ENCODE measurements around the gene GIMAP2. TPM values are rescaled to one million over a fixed set of nuclear protein-coding genes. Genes with fewer than 3 reads are reported as not detected.

Gene GIMAP2
- total RNA-seq, 1 donor from 2014 or later, result not detected

DNA sequence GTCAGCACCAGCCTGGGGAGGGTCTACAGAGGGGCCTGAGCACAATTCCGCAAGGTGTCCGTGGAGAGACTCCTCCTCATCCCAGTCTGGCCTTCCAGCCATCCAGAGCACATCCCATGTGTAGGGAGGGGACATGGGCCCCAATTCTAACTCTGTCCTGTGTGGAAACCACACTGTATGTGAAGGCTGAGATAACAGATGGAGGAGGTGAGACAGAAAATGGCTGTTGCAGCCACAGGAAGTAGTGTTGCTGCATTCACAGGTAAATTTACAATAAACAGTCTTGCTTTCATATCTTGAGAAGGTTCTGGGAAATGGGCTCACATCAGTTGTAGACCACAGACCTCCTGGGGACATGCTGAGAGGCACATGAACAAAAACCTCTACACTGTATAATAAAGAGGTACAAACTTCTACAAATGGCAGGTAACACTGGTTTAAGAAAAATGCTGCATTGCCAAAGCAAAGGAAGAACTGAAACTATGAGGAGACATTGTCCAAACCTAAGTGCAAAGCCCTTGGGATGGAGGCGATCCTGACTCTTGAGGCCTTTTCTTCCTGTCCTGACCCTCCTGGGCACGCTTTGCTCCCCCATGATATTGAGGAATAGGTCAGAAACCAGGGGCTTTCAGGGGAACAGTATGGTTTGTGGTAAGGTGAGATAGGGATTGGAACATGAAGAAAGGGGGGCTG is 21.6 kb upstream of the GIMAP2 start:
- H3K27ac Mint-ChIP-seq, result no peak overlapping the region
- peaks cover under 1% of the 10 kb centered on the region for H3K9me3 Mint-ChIP-seq

DNA sequence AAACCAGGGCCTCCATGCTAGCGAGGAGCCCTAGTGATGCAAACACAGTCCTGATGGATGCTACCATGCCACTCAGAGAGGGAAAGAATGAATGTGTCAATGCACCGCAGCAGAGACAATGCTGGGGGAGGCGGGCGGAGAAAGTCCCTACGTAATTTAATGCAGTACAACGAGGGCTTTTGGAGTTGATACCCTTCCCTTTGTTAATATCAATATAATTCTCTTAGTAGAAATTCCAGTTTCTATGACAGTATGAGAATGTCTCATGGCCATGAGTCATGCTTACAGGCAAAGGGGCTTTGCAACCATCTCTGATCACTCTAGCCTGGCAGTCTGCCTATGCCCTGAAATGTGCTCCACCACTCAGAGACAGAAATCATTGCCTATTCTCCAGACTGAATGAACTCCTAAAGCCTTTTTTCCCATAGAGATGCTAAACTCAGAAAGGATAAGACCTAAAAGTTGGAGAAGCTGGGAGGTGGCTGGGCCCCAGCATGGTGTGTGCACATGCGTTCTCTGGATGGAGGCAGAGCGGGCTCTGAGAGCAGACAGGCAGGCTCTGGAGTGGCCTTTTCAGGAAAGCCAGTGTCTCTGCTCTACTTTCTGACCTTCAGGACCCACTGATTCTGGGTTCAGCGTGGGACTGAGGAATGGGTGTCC is 20.3 kb upstream of the GIMAP2 start:
- Mint-ChIP-seq H3K27ac (no peak overlapping the region), H3K4me1 (ENCODE audit: unreplicated experiment) (no peaks in the 10 kb centered on the region), H3K9me3 (peaks cover 5% of the 10 kb centered on the region), H3K4me3 (no peak overlapping the region), H3K27me3 (peaks cover 7% of the 10 kb centered on the region), H3K36me3 (no peaks in the 10 kb centered on the region)
- TF ChIP-seq, protein P1, sequence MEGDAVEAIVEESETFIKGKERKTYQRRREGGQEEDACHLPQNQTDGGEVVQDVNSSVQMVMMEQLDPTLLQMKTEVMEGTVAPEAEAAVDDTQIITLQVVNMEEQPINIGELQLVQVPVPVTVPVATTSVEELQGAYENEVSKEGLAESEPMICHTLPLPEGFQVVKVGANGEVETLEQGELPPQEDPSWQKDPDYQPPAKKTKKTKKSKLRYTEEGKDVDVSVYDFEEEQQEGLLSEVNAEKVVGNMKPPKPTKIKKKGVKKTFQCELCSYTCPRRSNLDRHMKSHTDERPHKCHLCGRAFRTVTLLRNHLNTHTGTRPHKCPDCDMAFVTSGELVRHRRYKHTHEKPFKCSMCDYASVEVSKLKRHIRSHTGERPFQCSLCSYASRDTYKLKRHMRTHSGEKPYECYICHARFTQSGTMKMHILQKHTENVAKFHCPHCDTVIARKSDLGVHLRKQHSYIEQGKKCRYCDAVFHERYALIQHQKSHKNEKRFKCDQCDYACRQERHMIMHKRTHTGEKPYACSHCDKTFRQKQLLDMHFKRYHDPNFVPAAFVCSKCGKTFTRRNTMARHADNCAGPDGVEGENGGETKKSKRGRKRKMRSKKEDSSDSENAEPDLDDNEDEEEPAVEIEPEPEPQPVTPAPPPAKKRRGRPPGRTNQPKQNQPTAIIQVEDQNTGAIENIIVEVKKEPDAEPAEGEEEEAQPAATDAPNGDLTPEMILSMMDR (conservative IDR thresholded peaks at IDR 0.05), result no peak
- no peak for DNase-seq (ENCODE audit: extremely low spot score, unreplicated experiment)

More for the DNA sequence above, 21.6 kb upstream of the GIMAP2 start:
- Mint-ChIP-seq H3K27me3 (peaks cover 7% of the 10 kb centered on the region), H3K4me3 (no peak overlapping the region), H3K4me1 (ENCODE audit: unreplicated experiment) (no peaks in the 10 kb centered on the region), H3K36me3 (no peaks in the 10 kb centered on the region)
- TF ChIP-seq, protein P1 (conservative IDR thresholded peaks at IDR 0.05), result no peak
- DNase-seq (ENCODE audit: extremely low spot score, unreplicated experiment), result no peak

DNA sequence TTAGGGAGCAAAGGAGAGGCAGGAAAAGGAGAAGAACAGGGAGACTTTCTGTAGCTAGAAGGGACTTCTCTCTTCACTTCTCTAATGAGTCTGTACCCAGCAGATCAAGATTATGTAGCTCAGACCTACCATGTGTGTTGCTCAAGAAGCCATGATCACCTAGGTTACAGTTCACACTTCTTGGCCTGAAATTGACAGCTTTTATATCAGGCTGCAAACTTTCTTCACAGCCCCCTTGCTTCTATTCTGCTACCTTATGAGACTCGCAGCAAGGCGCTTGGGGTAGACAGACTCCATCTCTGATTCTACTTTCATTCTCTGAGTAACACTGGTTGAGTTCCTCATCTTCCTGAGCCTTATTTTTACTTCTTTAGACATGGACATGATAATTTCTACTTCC is 19.6 kb upstream of the GIMAP2 start:
- Mint-ChIP-seq H3K4me3 (no peak overlapping the region), H3K36me3 (no peaks in the 10 kb centered on the region), H3K4me1 (ENCODE audit: unreplicated experiment) (no peaks in the 10 kb centered on the region), H3K9me3 (peaks cover 5% of the 10 kb centered on the region), H3K27me3 (peaks cover 7% of the 10 kb centered on the region), H3K27ac (no peak overlapping the region)
- TF ChIP-seq, protein P1 (conservative IDR thresholded peaks at IDR 0.05), result no peak
- no peak for DNase-seq (ENCODE audit: extremely low spot score, unreplicated experiment)

DNA sequence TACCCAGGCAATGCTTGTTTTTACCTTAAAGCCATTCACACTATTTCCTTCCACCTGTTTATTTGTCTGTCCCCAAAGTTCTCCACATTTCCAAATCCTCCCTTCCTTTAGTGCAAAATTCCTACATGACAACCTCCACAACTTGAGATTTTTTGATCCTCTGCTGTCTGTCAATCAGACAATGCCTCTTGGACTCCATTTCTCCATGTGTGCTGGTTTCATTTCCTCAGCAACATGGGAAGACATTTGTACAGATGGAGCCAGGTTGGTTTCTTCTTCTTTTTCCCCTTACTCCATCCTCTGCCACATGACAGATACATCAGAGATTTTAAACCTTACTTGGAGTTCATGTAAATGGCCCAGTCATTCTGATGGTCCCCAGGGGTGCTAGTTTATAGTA is 19.1 kb upstream of the GIMAP2 start:
- no peak overlapping the region for H3K4me3 Mint-ChIP-seq
- no peak overlapping the region for H3K27ac Mint-ChIP-seq
- TF ChIP-seq, protein P1 (conservative IDR thresholded peaks at IDR 0.05), result no peak
- H3K36me3 Mint-ChIP-seq, result no peaks in the 10 kb centered on the region
- no peak for DNase-seq (ENCODE audit: extremely low spot score, unreplicated experiment)
- no peaks in the 10 kb centered on the region for H3K4me1 Mint-ChIP-seq (ENCODE audit: unreplicated experiment)
- H3K9me3 Mint-ChIP-seq, result peaks cover 5% of the 10 kb centered on the region
- H3K27me3 Mint-ChIP-seq, result peaks cover 7% of the 10 kb centered on the region

DNA sequence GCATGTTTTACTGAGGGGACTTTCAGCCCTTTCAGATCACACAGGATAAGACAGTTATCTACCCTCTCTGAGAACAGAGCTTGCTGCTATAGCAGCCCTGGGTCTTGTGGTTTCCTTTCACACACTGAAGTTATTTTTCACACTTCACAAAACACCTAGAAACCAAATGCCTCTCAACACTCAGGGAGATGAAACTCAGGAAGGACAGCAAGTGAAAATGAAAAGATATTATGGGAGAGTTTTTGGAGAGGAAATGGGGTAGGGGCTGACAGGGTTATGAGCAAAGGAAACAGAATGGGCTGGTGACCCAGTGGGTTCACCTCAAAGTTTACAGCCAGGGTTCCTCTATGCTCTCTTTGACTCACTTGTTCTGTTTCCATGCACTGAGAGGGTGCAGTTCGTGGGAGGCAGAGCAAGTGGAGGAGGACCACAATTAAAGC is 17.0 kb upstream of the GIMAP2 start:
- Mint-ChIP-seq H3K36me3 (no peaks in the 10 kb centered on the region), H3K4me3 (no peak overlapping the region), H3K27me3 (peaks cover 7% of the 10 kb centered on the region), H3K9me3 (peaks cover 5% of the 10 kb centered on the region), H3K27ac (no peak overlapping the region), H3K4me1 (ENCODE audit: unreplicated experiment) (no peaks in the 10 kb centered on the region)
- no peak for DNase-seq (ENCODE audit: extremely low spot score, unreplicated experiment)
- TF ChIP-seq, protein P1 (conservative IDR thresholded peaks at IDR 0.05), result no peak
